ENCODE measurements around the gene SCUBE1. TPM values are rescaled to one million over a fixed set of nuclear protein-coding genes. Genes with fewer than 3 reads are reported as not detected.

SCUBE1 gene
- total RNA-seq, 4 donors from 2014 or later: 81.3 to 214 (median 141) TPM

- 84 to 98% methylated on average over 7 to 12 of the region's 12 CpGs for WGBS, 2 donors
- TF ChIP-seq, protein P1, sequence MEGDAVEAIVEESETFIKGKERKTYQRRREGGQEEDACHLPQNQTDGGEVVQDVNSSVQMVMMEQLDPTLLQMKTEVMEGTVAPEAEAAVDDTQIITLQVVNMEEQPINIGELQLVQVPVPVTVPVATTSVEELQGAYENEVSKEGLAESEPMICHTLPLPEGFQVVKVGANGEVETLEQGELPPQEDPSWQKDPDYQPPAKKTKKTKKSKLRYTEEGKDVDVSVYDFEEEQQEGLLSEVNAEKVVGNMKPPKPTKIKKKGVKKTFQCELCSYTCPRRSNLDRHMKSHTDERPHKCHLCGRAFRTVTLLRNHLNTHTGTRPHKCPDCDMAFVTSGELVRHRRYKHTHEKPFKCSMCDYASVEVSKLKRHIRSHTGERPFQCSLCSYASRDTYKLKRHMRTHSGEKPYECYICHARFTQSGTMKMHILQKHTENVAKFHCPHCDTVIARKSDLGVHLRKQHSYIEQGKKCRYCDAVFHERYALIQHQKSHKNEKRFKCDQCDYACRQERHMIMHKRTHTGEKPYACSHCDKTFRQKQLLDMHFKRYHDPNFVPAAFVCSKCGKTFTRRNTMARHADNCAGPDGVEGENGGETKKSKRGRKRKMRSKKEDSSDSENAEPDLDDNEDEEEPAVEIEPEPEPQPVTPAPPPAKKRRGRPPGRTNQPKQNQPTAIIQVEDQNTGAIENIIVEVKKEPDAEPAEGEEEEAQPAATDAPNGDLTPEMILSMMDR (IDR thresholded peaks at IDR 0.05): no peak
- TF ChIP-seq EP300 (IDR thresholded peaks at IDR 0.05) (no peak), POLR2A (IDR thresholded peaks at IDR 0.05) (no peak)
- Histone ChIP-seq H3K4me3 (no peak overlapping the region), H3K27ac (peak overlapping the region in 1 of 4 donors; percentile 80), H3K36me3 (no peaks in the 10 kb centered on the region), H3K4me1 (peaks cover 0 to 14% (median 0%) of the 10 kb centered on the region in 4 donors), H3K27me3 (no peaks in the 10 kb centered on the region), H3K9me3 (no peaks in the 10 kb centered on the region)
- DNase-seq (ENCODE audit: low spot score in 2 of 2): no peak
Observed at GRCh38 chr22:43276321-43276720, 66.9 kb downstream of the SCUBE1 start.

DNA sequence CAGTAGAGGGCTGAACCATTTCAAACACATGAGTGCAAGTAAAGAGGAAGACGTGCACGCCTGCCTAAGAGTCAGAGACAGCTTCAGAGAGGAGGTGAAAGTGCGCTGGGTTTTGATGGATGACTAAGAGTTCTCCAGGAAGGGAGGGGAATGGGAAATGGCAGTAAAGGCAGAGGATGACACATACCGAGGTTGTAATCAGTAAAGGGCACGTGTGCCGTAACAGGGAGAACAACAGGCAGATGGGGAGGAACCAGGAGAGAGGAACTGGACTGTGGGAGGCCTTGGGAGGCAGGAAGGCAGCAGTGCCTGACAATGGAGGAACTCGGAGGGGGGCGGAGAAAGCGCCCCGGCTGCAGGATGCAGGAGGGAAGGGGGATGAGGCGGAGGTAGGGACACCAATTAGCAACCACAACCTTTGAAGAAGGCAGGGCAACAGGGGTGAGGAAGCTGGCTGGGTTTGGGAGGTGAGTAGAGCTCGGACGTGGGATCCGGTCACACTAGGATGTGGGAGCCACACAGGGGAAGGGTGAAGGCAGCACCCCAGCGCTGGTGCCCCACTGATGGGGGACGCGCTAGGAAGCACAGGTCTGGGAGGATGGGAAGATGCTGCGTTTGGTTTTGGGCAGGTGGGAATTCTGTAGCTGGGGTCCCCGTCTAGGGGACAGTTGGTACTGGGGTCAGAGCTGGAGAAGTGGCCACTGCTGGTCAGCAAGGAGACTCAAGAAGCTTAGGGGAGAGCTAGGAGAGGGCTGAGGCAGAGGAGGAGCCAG lies 67.4 kb downstream of the SCUBE1 start:
- WGBS, 2 donors: 74 to 75% methylated on average over 19 of the region's 19 CpGs
- H3K9me3 ChIP-seq: no peaks in the 10 kb centered on the region
- H3K27me3 ChIP-seq: no peaks in the 10 kb centered on the region
- H3K4me1 ChIP-seq: peaks cover 0 to 17% (median 0%) of the 10 kb centered on the region in 4 donors
- H3K4me3 ChIP-seq: no peak overlapping the region
- no peak for DNase-seq (ENCODE audit: low spot score in 2 of 2)
- TF ChIP-seq EP300 (IDR thresholded peaks at IDR 0.05) (no peak), POLR2A (IDR thresholded peaks at IDR 0.05) (no peak)
- TF ChIP-seq, protein P1 (IDR thresholded peaks at IDR 0.05): no peak
- H3K27ac ChIP-seq: peak overlapping the region in 1 of 4 donors; percentile 80
- H3K36me3 ChIP-seq: no peaks in the 10 kb centered on the region

DNA sequence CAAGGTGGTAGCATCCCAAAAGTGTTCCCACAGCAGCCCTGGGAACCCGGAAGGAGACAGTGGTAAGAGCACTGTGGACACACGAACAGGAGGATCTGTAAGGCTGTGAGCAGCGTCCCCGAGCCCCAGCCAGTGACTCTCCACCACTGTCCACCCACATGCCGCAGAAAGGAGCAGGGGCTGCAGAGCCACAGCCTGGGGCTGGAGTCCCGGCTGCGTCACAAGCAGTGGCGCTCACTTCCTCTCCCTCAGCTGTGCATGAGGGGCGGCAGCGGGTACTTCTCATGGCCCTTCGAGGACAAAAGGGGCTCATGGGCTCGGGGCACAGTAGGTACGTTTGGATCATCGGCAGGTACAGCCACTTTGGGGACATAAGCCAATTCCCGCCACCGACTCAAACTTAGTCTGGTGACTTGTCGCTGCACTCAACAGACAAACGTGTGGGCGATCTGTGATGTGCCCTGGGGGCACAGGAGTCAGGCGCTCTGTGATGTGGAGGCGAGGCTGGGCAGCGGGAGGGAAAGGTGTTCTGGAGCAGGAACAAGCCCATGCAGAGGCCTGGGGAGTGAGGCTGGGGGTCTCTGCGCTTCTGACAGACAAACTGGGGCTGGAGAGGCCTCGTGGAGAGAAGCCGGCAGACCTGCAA lies 68.5 kb downstream of the SCUBE1 start:
- Histone ChIP-seq H3K9me3 (no peaks in the 10 kb centered on the region), H3K36me3 (no peaks in the 10 kb centered on the region), H3K4me1 (peaks cover 0 to 17% (median 0%) of the 10 kb centered on the region in 4 donors), H3K27me3 (no peaks in the 10 kb centered on the region), H3K27ac (peak overlapping the region in 3 of 4 donors; percentile 7 to 80 (median 67)), H3K4me3 (no peak overlapping the region)
- WGBS, 2 donors: 87 to 90% methylated on average over 24 of the region's 25 CpGs
- TF ChIP-seq EP300 (IDR thresholded peaks at IDR 0.05) (no peak), POLR2A (IDR thresholded peaks at IDR 0.05) (no peak)
- TF ChIP-seq, protein P1 (IDR thresholded peaks at IDR 0.05): no peak
- DNase-seq (ENCODE audit: low spot score in 2 of 2): no peak

GRCh38 chr22:43273902-43274484 lies 69.2 kb downstream of the SCUBE1 start:
- WGBS, 2 donors: 21 to 26% methylated on average over 9 of the region's 9 CpGs
- Histone ChIP-seq H3K4me3 (no peak overlapping the region), H3K4me1 (peaks cover 0 to 22% (median 0%) of the 10 kb centered on the region in 4 donors), H3K9me3 (no peaks in the 10 kb centered on the region), H3K36me3 (no peaks in the 10 kb centered on the region), H3K27me3 (no peaks in the 10 kb centered on the region), H3K27ac (peak overlapping the region in 3 of 4 donors; percentile 7 to 80 (median 67))
- TF ChIP-seq, protein P1 (IDR thresholded peaks at IDR 0.05): peak; percentile 36 to 81 (median 72)
- TF ChIP-seq POLR2A (IDR thresholded peaks at IDR 0.05): no peak
- DNase-seq (ENCODE audit: low spot score in 2 of 2): no peak
